OCI-LY3 (cell line): ENCODE results near the gene COL6A3.

Source experiments
- H2AFZ ChIP-seq: fragments of 200-600, 300-600 bp; shearing (Covaris generic); 2 replicates; pipeline ENCODE4 v1.6.0; 2014; ENCODE audit warnings: antibody characterized with exemption, low read depth, low read length
- H3K27ac ChIP-seq: fragments of 200-600, 300-600 bp; sonication (generic); 2 replicates; pipeline ENCODE4 v1.5.1; 2014; ENCODE audit warnings: mild to moderate bottlenecking, low read length, moderate library complexity, mixed read lengths
- H3K27me3 ChIP-seq: fragments of 200-600, 300-600 bp; sonication (generic); 2 replicates; pipeline ENCODE4 v1.6.1; 2014; ENCODE audit warnings: low read depth, low read length, mixed read lengths
- H3K36me3 ChIP-seq: fragments of 200-600, 300-600 bp; sonication (generic); replicated peaks from 2 replicates; pipeline ENCODE3; 2014; ENCODE audit warnings: low read depth, low read length, mixed read lengths
- H3K4me1 ChIP-seq: fragments of 300-600, 200-600 bp; sonication (generic); 2 replicates; pipeline ENCODE4 v1.6.1; 2014; ENCODE audit warnings: low read length, mixed read lengths
- H3K4me2 ChIP-seq: fragments of 200-600, 300-600 bp; sonication (generic); 2 replicates; pipeline ENCODE4 v1.6.1; 2014; ENCODE audit warnings: low read length, mixed read lengths
- H3K4me3 ChIP-seq: fragments of 300-600, 200-600 bp; sonication (generic); 2 replicates; pipeline ENCODE4 v1.5.1; 2014; ENCODE audit warnings: antibody characterized with exemption, mild to moderate bottlenecking, low read length, moderate library complexity
- H3K79me2 ChIP-seq: fragments of 300-600, 200-600 bp; shearing (Covaris generic); 2 replicates; pipeline ENCODE4 v1.6.1; 2014; ENCODE audit warnings: mild to moderate bottlenecking, low read length, mixed read lengths
- H3K9ac ChIP-seq: fragments of 300-600, 200-600 bp; shearing (Covaris generic); 2 replicates; pipeline ENCODE4 v1.6.0; 2014; ENCODE audit warnings: mild to moderate bottlenecking, low read length, moderate library complexity
- H3K9me3 ChIP-seq: fragments of 200-600, 300-600 bp; shearing (Covaris generic); 2 replicates; pipeline ENCODE4 v1.6.1; 2014; ENCODE audit warnings: low read length, mixed read lengths; ENCODE audit not compliant: insufficient read depth
- H4K20me1 ChIP-seq: fragments of 200-600, 300-600 bp; sonication (generic); 2 replicates; pipeline ENCODE4 v1.6.1; 2016; ENCODE audit warnings: low read length, mixed read lengths; ENCODE audit not compliant: insufficient read depth
- CTCF ChIP-seq: fragments of 200-600, 300-600 bp; sonication (generic); IDR thresholded peaks from 2 replicates; pipeline ENCODE4 v1.5.1; 2014; ENCODE audit warnings: antibody characterized with exemption, low read length, low read depth
- EZH2phosphoT487 ChIP-seq: fragments of 200-600 bp; shearing (Covaris generic); IDR thresholded peaks from 2 replicates; pipeline ENCODE4 v1.6.1; 2018; ENCODE audit warnings: antibody characterized with exemption, mixed run types, low read depth

COL6A3 gene

GRCh38 chr2:237287872-237288271 lies 126.1 kb downstream of the COL6A3 start:
- Histone ChIP-seq H3K27ac (no peak overlapping the region), H3K36me3 (no peaks in the 10 kb centered on the region), H3K4me2 (no peak overlapping the region), H3K9ac (no peak overlapping the region), H4K20me1 (no peaks in the 10 kb centered on the region), H3K4me3 (no peak overlapping the region), H2AFZ (no peak overlapping the region), H3K79me2 (no peaks in the 10 kb centered on the region), H3K27me3 (no peaks in the 10 kb centered on the region), H3K9me3 (no peaks in the 10 kb centered on the region), H3K4me1 (no peaks in the 10 kb centered on the region)
- TF ChIP-seq CTCF (no peak), EZH2phosphoT487 (no peak)

GRCh38 chr2:237283131-237283928 lies 130.6 kb downstream of the COL6A3 start:
- no peak overlapping the region for H2AFZ ChIP-seq
- TF ChIP-seq CTCF (no peak), EZH2phosphoT487 (no peak)
- no peaks in the 10 kb centered on the region for H3K36me3 ChIP-seq
- H3K79me2 ChIP-seq: no peaks in the 10 kb centered on the region
- H4K20me1 ChIP-seq: no peaks in the 10 kb centered on the region
- H3K9me3 ChIP-seq: no peaks in the 10 kb centered on the region
- no peaks in the 10 kb centered on the region for H3K27me3 ChIP-seq
- H3K4me2 ChIP-seq: no peak overlapping the region
- no peak overlapping the region for H3K27ac ChIP-seq
- no peaks in the 10 kb centered on the region for H3K4me1 ChIP-seq
- H3K9ac ChIP-seq: no peak overlapping the region
- H3K4me3 ChIP-seq: no peak overlapping the region

GRCh38 chr2:237282568-237283128 lies 131.3 kb downstream of the COL6A3 start:
- no peak overlapping the region for H3K4me3 ChIP-seq
- H2AFZ ChIP-seq: no peak overlapping the region
- H3K36me3 ChIP-seq: no peaks in the 10 kb centered on the region
- H3K27ac ChIP-seq: no peak overlapping the region
- no peaks in the 10 kb centered on the region for H3K9me3 ChIP-seq
- TF ChIP-seq CTCF (no peak), EZH2phosphoT487 (no peak)
- H3K4me1 ChIP-seq: no peaks in the 10 kb centered on the region
- H3K9ac ChIP-seq: no peak overlapping the region
- H3K4me2 ChIP-seq: no peak overlapping the region
- no peaks in the 10 kb centered on the region for H3K79me2 ChIP-seq
- no peaks in the 10 kb centered on the region for H3K27me3 ChIP-seq
- no peaks in the 10 kb centered on the region for H4K20me1 ChIP-seq

GRCh38 chr2:237281836-237282306 lies 132.1 kb downstream of the COL6A3 start:
- Histone ChIP-seq H3K9me3 (no peaks in the 10 kb centered on the region), H3K36me3 (no peaks in the 10 kb centered on the region), H3K4me3 (no peak overlapping the region), H3K27ac (no peak overlapping the region), H2AFZ (no peak overlapping the region), H3K9ac (no peak overlapping the region), H3K27me3 (no peaks in the 10 kb centered on the region), H4K20me1 (no peaks in the 10 kb centered on the region), H3K79me2 (no peaks in the 10 kb centered on the region), H3K4me2 (no peak overlapping the region), H3K4me1 (no peaks in the 10 kb centered on the region)
- TF ChIP-seq CTCF (no peak), EZH2phosphoT487 (no peak)
